GM12878 (cell line): Measurements from ENCODE around the gene HIPK4. TPM values are rescaled to one million over a fixed set of nuclear protein-coding genes. Genes with fewer than 3 reads are reported as not detected.
A peak's percentile ranks its signal among the peaks of the same experiment; 100 is the strongest.

Source experiments
- ATAC-seq: fragments of 200-7000 bp; cut with Tn5 transposase; 3 replicates; pipeline ENCODE4 v1.9.1; 2020; ENCODE audit warnings: mild to moderate bottlenecking, moderate library complexity
- BruUV-seq: library from RNA; stranded (reverse); fragments of 400-500 nt; replicated peaks from 2 replicates; lab custom pipeline; 2021; lab: Mats Ljungman, UMichigan
- CTCF ChIA-PET: fragments of 300-600 bp; sonication (Branson Sonifier 250); formaldehyde crosslinking; extraction: SDS; loops from one replicate; lab custom pipeline; 2021; ENCODE audit warnings: inconsistent platforms; lab: Yijun Ruan, JAX
- POLR2A ChIA-PET: fragments of 350-600 bp; formaldehyde crosslinking; extraction: SDS; loops from one replicate; lab custom pipeline; 2021; ENCODE audit warnings: inconsistent platforms; lab: Charles Lee
- RAD21 ChIA-PET: fragments of 300-600 bp; sonication (Branson Sonifier 250); formaldehyde crosslinking; loops from one replicate; lab custom pipeline; 2023; ENCODE audit warnings: antibody characterized with exemption; ENCODE audit not compliant: unreplicated experiment; lab: Charles Lee
- SMC1A ChIA-PET: fragments of 300-600 bp; sonication (Branson Sonifier 250); formaldehyde crosslinking; loops from one replicate; lab custom pipeline; 2023; ENCODE audit not compliant: unreplicated experiment, uncharacterized antibody; lab: Charles Lee
- DNase-seq: peaks from one replicate; pipeline ENCODE4 v3.0.0-alpha.2; 2011; ENCODE audit warnings: low read depth, low spot score
- FAIRE-seq: peaks from 3 replicates; lab custom pipeline; 2011; peaks lifted over from hg19 to GRCh38; lab: Jason Lieb, UNC
- H2AFZ ChIP-seq: 2 replicates; pipeline ENCODE4 v1.6.0; 2011; ENCODE audit warnings: low read depth, low read length, control low read depth; ENCODE audit not compliant: control insufficient read depth
- H3K27ac ChIP-seq: 2 replicates; pipeline ENCODE4 v1.5.1; 2011; ENCODE audit warnings: control low read depth; ENCODE audit not compliant: control insufficient read depth, insufficient read depth
- H3K27me3 ChIP-seq, 2 experiments: replicated peaks in 1 of 2; 2 replicates each; pipeline versions ENCODE4 v1.6.0 to v1.6.1; 2011; ENCODE audit warnings: low read length in 1 of 2; ENCODE audit not compliant: control insufficient read depth in 2 of 2, insufficient read depth in 2 of 2
- H3K36me3 ChIP-seq, 2 experiments: 2 replicates each; pipeline ENCODE4 v1.5.1; 2011; ENCODE audit warnings: low read length in 1 of 2; ENCODE audit not compliant: control insufficient read depth in 2 of 2, insufficient read depth in 2 of 2
- H3K4me1 ChIP-seq: 2 replicates; pipeline ENCODE4 v1.6.1; 2011; ENCODE audit warnings: mild to moderate bottlenecking, low read length, moderate library complexity, mixed read lengths; ENCODE audit not compliant: control insufficient read depth, insufficient read depth
- H3K4me2 ChIP-seq: 2 replicates; pipeline ENCODE4 v1.6.0; 2011; ENCODE audit warnings: control low read depth; ENCODE audit not compliant: control insufficient read depth, insufficient read depth
- H3K4me3 ChIP-seq: fragments of 200-600 bp; sonication (generic); 2 replicates; pipeline ENCODE4 v1.5.1; 2016
- H3K79me2 ChIP-seq: 2 replicates; pipeline ENCODE4 v1.6.0; 2011; ENCODE audit warnings: low read length; ENCODE audit not compliant: control insufficient read depth, insufficient read depth
- H3K9ac ChIP-seq: 2 replicates; pipeline ENCODE4 v1.8.0; 2011; ENCODE audit warnings: low read length, control low read depth, mixed read lengths; ENCODE audit not compliant: control insufficient read depth, insufficient read depth
- H3K9me3 ChIP-seq: replicated peaks from 3 replicates; pipeline ENCODE4 v1.5.1; 2011; ENCODE audit warnings: mild to moderate bottlenecking, low read length; ENCODE audit not compliant: control insufficient read depth, insufficient read depth
- H4K20me1 ChIP-seq: 2 replicates; pipeline ENCODE4 v1.6.0; 2011; ENCODE audit not compliant: control insufficient read depth, insufficient read depth
- JUNB ChIP-seq: IDR thresholded peaks from 2 replicates; pipeline ENCODE4 v1.6.1; 2016; ENCODE audit warnings: antibody characterized with exemption, mild to moderate bottlenecking
- LARP7 ChIP-seq: fragments of 450-650 bp; IDR thresholded peaks from 2 replicates; pipeline ENCODE4 v1.6.1; 2017; ENCODE audit warnings: mild to moderate bottlenecking
- NR2F1 ChIP-seq: fragments of 450-650 bp; conservative IDR thresholded peaks from 2 replicates; pipeline ENCODE4 v1.6.1; 2017; ENCODE audit warnings: mild to moderate bottlenecking
- POU2F2 ChIP-seq: IDR thresholded peaks from 3 replicates; pipeline ENCODE4 v1.6.1; 2011; ENCODE audit warnings: low read depth, mild to moderate bottlenecking, low read length, borderline replicate concordance
- ZNF687 ChIP-seq: fragments of 450-650 bp; IDR thresholded peaks from 2 replicates; pipeline ENCODE4 v1.6.1; 2017; ENCODE audit warnings: mild to moderate bottlenecking, moderate library complexity
- WGBS: methylation state at CpG from one replicate; pipeline ENCODE4 v1.1.6; 2016; ENCODE audit warnings: low lambda C conversion rate; ENCODE audit not compliant: insufficient replicate concordance, insufficient coverage; ENCODE audit errors: missing lambda C conversion rate; 5-methylcytosine and 5-hydroxymethylcytosine counted together
- in situ Hi-C: fragments of 300-500 bp; cut with MboI; formaldehyde crosslinking; loops from 9 replicates; pipeline ENCODE4 v1.14.3; 2018; ENCODE audit warnings: mixed read lengths
- intact Hi-C: fragments of 100-400 bp; cut with micrococcal nuclease; formaldehyde crosslinking; loops from one replicate; pipeline ENCODE4 v1.14.2; 2022; ENCODE audit not compliant: unreplicated experiment
- polyA plus RNA-seq, 11 experiments: library from polyadenylated mRNA; depleted of rRNA in 4 of 11; unstranded in 6 of 11; stranded (reverse) in 5 of 11; fragments of >200 nt; fragmentation: Nextera tagmentation in 4 of 11; fragmentation: Illumina TruSeq in 1 of 11; extraction: Ambion mirVana in 4 of 11; extraction: Trizol in 1 of 11; gene quantifications; 1 replicate in 1 of 11; 2 replicates in 10 of 11; pipeline versions ENCODE4 v1.2.1 to v1.2.3, GENCODE V29; 2011 to 2016; ENCODE audit warnings: inconsistent platforms in 2 of 11, missing spikeins in 2 of 11, low read depth in 1 of 11
- total RNA-seq, 4 experiments: library from RNA; depleted of rRNA in 3 of 4; stranded (reverse); fragments of >200 nt in 3 of 4; fragmentation: Illumina TruSeq in 1 of 4; extraction: Trizol in 1 of 4; gene quantifications; 2 replicates each; pipeline versions ENCODE4 v1.2.1 to v1.2.3, GENCODE V29; 2013 to 2021
- TF ChIP-seq, protein P1 (sequence below): IDR thresholded peaks from 2 replicates; pipeline ENCODE4 v1.6.1; 2011; ENCODE audit warnings: borderline replicate concordance, low read depth, mild to moderate bottlenecking, moderate library complexity, mixed read lengths, low read length; ENCODE audit not compliant: insufficient read depth; ENCODE audit errors: extremely low read length
- TF ChIP-seq, protein P2 (sequence below): IDR thresholded peaks from 2 replicates; pipeline ENCODE4 v1.6.1; 2012; ENCODE audit warnings: improper control_type of control experiment, low read depth, low read length; ENCODE audit not compliant: insufficient replicate concordance

HIPK4 gene
- total and polyA plus RNA-seq, 10 of the 15 experiments (the other 5 are each of a cell fraction or from before 2014, with no cell fraction given), result 0.07 to 0.13 (median 0.08) TPM; not detected in 7

- no peaks in the 10 kb centered on the region for H3K36me3 ChIP-seq
- SMC1A ChIA-PET, result interaction anchor here (0.6 to 1.1 kb wide), 3 partner anchors 10 to 888 kb away, joined by 3 read pairs; no protein-coding TSS in a partner anchor
- H3K27me3 ChIP-seq, result no peaks in the 10 kb centered on the region
- TF ChIP-seq POU2F2, result no peak
- TF ChIP-seq, protein P1, sequence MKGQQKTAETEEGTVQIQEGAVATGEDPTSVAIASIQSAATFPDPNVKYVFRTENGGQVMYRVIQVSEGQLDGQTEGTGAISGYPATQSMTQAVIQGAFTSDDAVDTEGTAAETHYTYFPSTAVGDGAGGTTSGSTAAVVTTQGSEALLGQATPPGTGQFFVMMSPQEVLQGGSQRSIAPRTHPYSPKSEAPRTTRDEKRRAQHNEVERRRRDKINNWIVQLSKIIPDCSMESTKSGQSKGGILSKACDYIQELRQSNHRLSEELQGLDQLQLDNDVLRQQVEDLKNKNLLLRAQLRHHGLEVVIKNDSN, result no peak
- no peak for TF ChIP-seq JUNB
- TF ChIP-seq, protein P2, sequence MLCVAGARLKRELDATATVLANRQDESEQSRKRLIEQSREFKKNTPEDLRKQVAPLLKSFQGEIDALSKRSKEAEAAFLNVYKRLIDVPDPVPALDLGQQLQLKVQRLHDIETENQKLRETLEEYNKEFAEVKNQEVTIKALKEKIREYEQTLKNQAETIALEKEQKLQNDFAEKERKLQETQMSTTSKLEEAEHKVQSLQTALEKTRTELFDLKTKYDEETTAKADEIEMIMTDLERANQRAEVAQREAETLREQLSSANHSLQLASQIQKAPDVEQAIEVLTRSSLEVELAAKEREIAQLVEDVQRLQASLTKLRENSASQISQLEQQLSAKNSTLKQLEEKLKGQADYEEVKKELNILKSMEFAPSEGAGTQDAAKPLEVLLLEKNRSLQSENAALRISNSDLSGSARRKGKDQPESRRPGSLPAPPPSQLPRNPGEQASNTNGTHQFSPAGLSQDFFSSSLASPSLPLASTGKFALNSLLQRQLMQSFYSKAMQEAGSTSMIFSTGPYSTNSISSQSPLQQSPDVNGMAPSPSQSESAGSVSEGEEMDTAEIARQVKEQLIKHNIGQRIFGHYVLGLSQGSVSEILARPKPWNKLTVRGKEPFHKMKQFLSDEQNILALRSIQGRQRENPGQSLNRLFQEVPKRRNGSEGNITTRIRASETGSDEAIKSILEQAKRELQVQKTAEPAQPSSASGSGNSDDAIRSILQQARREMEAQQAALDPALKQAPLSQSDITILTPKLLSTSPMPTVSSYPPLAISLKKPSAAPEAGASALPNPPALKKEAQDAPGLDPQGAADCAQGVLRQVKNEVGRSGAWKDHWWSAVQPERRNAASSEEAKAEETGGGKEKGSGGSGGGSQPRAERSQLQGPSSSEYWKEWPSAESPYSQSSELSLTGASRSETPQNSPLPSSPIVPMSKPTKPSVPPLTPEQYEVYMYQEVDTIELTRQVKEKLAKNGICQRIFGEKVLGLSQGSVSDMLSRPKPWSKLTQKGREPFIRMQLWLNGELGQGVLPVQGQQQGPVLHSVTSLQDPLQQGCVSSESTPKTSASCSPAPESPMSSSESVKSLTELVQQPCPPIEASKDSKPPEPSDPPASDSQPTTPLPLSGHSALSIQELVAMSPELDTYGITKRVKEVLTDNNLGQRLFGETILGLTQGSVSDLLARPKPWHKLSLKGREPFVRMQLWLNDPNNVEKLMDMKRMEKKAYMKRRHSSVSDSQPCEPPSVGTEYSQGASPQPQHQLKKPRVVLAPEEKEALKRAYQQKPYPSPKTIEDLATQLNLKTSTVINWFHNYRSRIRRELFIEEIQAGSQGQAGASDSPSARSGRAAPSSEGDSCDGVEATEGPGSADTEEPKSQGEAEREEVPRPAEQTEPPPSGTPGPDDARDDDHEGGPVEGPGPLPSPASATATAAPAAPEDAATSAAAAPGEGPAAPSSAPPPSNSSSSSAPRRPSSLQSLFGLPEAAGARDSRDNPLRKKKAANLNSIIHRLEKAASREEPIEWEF, result no peak
- TF ChIP-seq NR2F1, result peak; percentile 21; the same call in 1 of the 2 replicates
- 0 out of 2 replicates have a peak, but pooled peaks have one; percentile 29 for TF ChIP-seq ZNF687
- TF ChIP-seq LARP7, result no peak
- TF ChIP-seq, all 136 proteins: peak for 2
- FAIRE-seq (peak; percentile 92), DNase-seq (no peak), ATAC-seq (peak; percentile 69)
- intact Hi-C loops (no loop called here), in situ Hi-C loops (no loop called here)
- WGBS, result 40% methylated on average over 9 of the region's 9 CpGs
- peaks cover 34% of the 10 kb centered on the region for H3K4me1 ChIP-seq
- H3K9me3 ChIP-seq, result no peaks in the 10 kb centered on the region
- ChIA-PET RAD21 (interaction anchor here (3.2 kb wide), 1 partner anchor 11 kb away, joined by 12 read pairs; no protein-coding TSS in a partner anchor), POLR2A (interaction anchor here (0.6 to 2.6 kb wide), 3 partner anchors 11 to 124 kb away, joined by 6 to 8 read pairs (median 6); no protein-coding TSS in a partner anchor), CTCF (interaction anchor here (1.2 to 4.5 kb wide), 2 partner anchors 10 to 105 kb away, joined by 5 to 43 read pairs; no protein-coding TSS in a partner anchor)
- H4K20me1 ChIP-seq, result no peaks in the 10 kb centered on the region
- no TSS peak for BruUV-seq
- peak overlapping the region; percentile 94 for H2AFZ ChIP-seq
- H3K4me2 ChIP-seq, result peak overlapping the region; percentile 64
- H3K4me3 ChIP-seq, result no peak overlapping the region
- H3K9ac ChIP-seq, result 0 out of 2 replicates have a peak overlapping the region, but pooled peaks have one; percentile 7
- H3K79me2 ChIP-seq, result no peaks in the 10 kb centered on the region
- H3K27ac ChIP-seq, result peak overlapping the region; percentile 78
These were observed 20.0 kb upstream of the HIPK4 start for GRCh38 chr19:40410030-40410389.
